ENCODE results near the gene IER5. TPM values are rescaled to one million over a fixed set of nuclear protein-coding genes. Genes with fewer than 3 reads are reported as not detected.

Gene IER5
- total RNA-seq, 1 experiment from 2014 or later, result 21.2 TPM

- H4K20me1 ChIP-seq (ENCODE audit: insufficient read depth), result no peaks in the 10 kb centered on the region
- no peak for DNase-seq
- no peaks in the 10 kb centered on the region for H3K79me2 ChIP-seq (ENCODE audit: low read depth)
- intact Hi-C loops (cut with micrococcal nuclease; ENCODE audit: unreplicated experiment), result no loop called here
- no peaks in the 10 kb centered on the region for H3K9me2 ChIP-seq (ENCODE audit: insufficient read depth)
- TF ChIP-seq CTCF (conservative IDR thresholded peaks at IDR 0.05) (no peak), EZH2 (IDR thresholded peaks at IDR 0.05; ENCODE audit: low read depth) (no peak)
- no peaks in the 10 kb centered on the region for H3F3A ChIP-seq (ENCODE audit: insufficient read depth, low read depth)
- H3K4me1 ChIP-seq (replicated peaks; ENCODE audit: insufficient read depth), result no peaks in the 10 kb centered on the region
- no peak overlapping the region for H2AFZ ChIP-seq
- no TSS peak for BruUV-seq (replicated peaks)
- H3K27me3 ChIP-seq (ENCODE audit: insufficient read depth, low read depth), result no peaks in the 10 kb centered on the region
- H3K36me3 ChIP-seq (ENCODE audit: low read depth), result no peaks in the 10 kb centered on the region
- ChIA-PET POLR2A (ENCODE audit: unreplicated experiment) (no interaction called here), CTCF (no interaction called here)
- H3K9me3 ChIP-seq (ENCODE audit: insufficient read depth, low read depth), result 0 out of 2 replicates have a peak, but pooled peaks cover 3% of the 10 kb centered on the region
- H3K4me2 ChIP-seq, result no peak overlapping the region
- H3K4me3 ChIP-seq, result no peak overlapping the region
- H3K27ac ChIP-seq, result no peak overlapping the region
Measured at GRCh38 chr1:181064702-181065101, 23.8 kb upstream of the IER5 start.

GRCh38 chr1:181073638-181074037 is 14.9 kb upstream of the IER5 start:
- H3K27me3 ChIP-seq (ENCODE audit: insufficient read depth, low read depth), result no peaks in the 10 kb centered on the region
- H3K4me3 ChIP-seq, result no peak overlapping the region
- ChIA-PET CTCF (interaction anchor here (0.6 to 0.7 kb wide), 2 partner anchors 34 to 191 kb away, joined by 3 read pairs; no protein-coding TSS in a partner anchor), POLR2A (ENCODE audit: unreplicated experiment) (no interaction called here)
- no peaks in the 10 kb centered on the region for H3K9me3 ChIP-seq (ENCODE audit: insufficient read depth, low read depth)
- H4K20me1 ChIP-seq (ENCODE audit: insufficient read depth), result no peaks in the 10 kb centered on the region
- H3K79me2 ChIP-seq (ENCODE audit: low read depth), result no peaks in the 10 kb centered on the region
- no peak overlapping the region for H2AFZ ChIP-seq
- BruUV-seq (replicated peaks), result no TSS peak
- H3K27ac ChIP-seq, result no peak overlapping the region
- TF ChIP-seq EZH2 (IDR thresholded peaks at IDR 0.05; ENCODE audit: low read depth) (no peak), CTCF (conservative IDR thresholded peaks at IDR 0.05) (no peak)
- no peaks in the 10 kb centered on the region for H3K36me3 ChIP-seq (ENCODE audit: low read depth)
- H3K4me2 ChIP-seq, result peak overlapping the region; percentile 30; the same call in 1 of the 2 replicates
- no peaks in the 10 kb centered on the region for H3F3A ChIP-seq (ENCODE audit: insufficient read depth, low read depth)
- intact Hi-C loops (cut with micrococcal nuclease; ENCODE audit: unreplicated experiment), result no loop called here
- no peaks in the 10 kb centered on the region for H3K9me2 ChIP-seq (ENCODE audit: insufficient read depth)
- DNase-seq, result peak; percentile 66 to 93
- H3K4me1 ChIP-seq (replicated peaks; ENCODE audit: insufficient read depth), result peaks cover 32% of the 10 kb centered on the region

GRCh38 chr1:181075766-181076350 is 12.6 kb upstream of the IER5 start:
- H3K27ac ChIP-seq, result no peak overlapping the region
- peaks cover 32% of the 10 kb centered on the region for H3K4me1 ChIP-seq (replicated peaks; ENCODE audit: insufficient read depth)
- intact Hi-C loops (cut with micrococcal nuclease; ENCODE audit: unreplicated experiment), result loop anchor here (5.0 kb wide), 2 partner anchors 41 to 574 kb away; partner anchors contain the start of gene ACBD6
- POLR2A ChIA-PET (ENCODE audit: unreplicated experiment), result interaction anchor here (0.7 kb wide), 1 partner anchor 56 kb away, joined by 7 read pairs; no protein-coding TSS in a partner anchor
- no peaks in the 10 kb centered on the region for H3K79me2 ChIP-seq (ENCODE audit: low read depth)
- no peaks in the 10 kb centered on the region for H4K20me1 ChIP-seq (ENCODE audit: insufficient read depth)
- no peak for DNase-seq
- H3K9me2 ChIP-seq (ENCODE audit: insufficient read depth), result no peaks in the 10 kb centered on the region
- no peak for TF ChIP-seq EZH2 (IDR thresholded peaks at IDR 0.05; ENCODE audit: low read depth)
- no peak for TF ChIP-seq CTCF (conservative IDR thresholded peaks at IDR 0.05)
- CTCF ChIA-PET, result interaction anchor here (1.0 kb wide), 1 partner anchor 8 kb away, joined by 4 read pairs; no protein-coding TSS in a partner anchor
- H3K9me3 ChIP-seq (ENCODE audit: insufficient read depth, low read depth), result no peaks in the 10 kb centered on the region
- H3K36me3 ChIP-seq (ENCODE audit: low read depth), result no peaks in the 10 kb centered on the region
- H2AFZ ChIP-seq, result no peak overlapping the region
- H3K27me3 ChIP-seq (ENCODE audit: insufficient read depth, low read depth), result no peaks in the 10 kb centered on the region
- peaks cover 4% of the 10 kb centered on the region; the same call in 1 of the 2 replicates for H3F3A ChIP-seq (ENCODE audit: insufficient read depth, low read depth)
- BruUV-seq (replicated peaks), result no TSS peak
- no peak overlapping the region for H3K4me2 ChIP-seq
- H3K4me3 ChIP-seq, result no peak overlapping the region

Measured in PC-9 (cell line).